Measurements from ENCODE around the gene VPS45.
"Not testable (repeated sequence)": the region's sequence is repeated elsewhere in the genome, so short reads cannot be mapped to it uniquely, and the experiment has no call there.

Gene VPS45

DNA sequence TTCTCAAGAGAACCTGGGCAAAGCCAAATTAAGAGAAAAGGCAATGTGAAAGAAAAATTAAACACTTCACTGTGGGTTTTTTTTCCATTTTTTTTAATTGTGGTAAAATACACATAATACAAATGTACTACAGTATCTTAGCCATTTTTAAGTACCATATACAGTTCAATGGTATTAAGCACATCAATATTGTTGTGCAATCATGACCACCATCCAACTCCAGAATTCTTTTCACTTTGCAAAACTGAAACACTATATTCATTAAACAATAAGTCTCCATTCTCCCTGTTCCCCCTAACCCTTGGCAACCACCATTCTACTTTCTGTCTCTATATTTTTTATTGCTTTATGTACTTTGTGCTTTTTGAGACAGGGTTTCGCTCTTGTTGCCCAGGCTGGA is 39.3 kb upstream of the VPS45 start:
- no peak for DNase-seq (ENCODE audit: low spot score)
- in situ Hi-C loops (cut with MboI; ENCODE audit: low pct_unique_long_range_greater_than_20kb, low sequenced_read_pairs, unreplicated experiment) = no loop called here
- TF ChIP-seq, protein P1, sequence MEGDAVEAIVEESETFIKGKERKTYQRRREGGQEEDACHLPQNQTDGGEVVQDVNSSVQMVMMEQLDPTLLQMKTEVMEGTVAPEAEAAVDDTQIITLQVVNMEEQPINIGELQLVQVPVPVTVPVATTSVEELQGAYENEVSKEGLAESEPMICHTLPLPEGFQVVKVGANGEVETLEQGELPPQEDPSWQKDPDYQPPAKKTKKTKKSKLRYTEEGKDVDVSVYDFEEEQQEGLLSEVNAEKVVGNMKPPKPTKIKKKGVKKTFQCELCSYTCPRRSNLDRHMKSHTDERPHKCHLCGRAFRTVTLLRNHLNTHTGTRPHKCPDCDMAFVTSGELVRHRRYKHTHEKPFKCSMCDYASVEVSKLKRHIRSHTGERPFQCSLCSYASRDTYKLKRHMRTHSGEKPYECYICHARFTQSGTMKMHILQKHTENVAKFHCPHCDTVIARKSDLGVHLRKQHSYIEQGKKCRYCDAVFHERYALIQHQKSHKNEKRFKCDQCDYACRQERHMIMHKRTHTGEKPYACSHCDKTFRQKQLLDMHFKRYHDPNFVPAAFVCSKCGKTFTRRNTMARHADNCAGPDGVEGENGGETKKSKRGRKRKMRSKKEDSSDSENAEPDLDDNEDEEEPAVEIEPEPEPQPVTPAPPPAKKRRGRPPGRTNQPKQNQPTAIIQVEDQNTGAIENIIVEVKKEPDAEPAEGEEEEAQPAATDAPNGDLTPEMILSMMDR (IDR thresholded peaks at IDR 0.05; ENCODE audit: extremely low read depth, insufficient read depth, missing control alignments) = no peak

DNA sequence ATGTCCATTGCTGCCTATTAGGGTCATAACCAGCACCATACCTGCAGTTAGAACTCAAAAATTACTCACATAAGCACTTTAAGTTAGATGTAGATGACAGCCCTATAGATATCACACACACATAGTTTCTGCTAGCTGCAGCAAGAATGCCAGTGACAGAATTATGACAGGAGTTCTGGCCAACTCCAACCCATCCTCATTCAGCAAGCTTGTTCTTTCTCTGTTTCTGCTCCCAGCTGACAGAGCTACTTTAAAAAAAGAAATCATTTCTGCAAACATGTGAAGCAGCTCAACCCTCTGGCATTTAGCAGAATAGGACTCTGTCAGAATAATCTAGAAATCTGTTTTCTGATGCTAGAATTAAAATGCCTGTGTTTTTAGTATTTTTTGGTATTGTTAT is 33.2 kb upstream of the VPS45 start:
- in situ Hi-C loops (cut with MboI; ENCODE audit: low pct_unique_long_range_greater_than_20kb, low sequenced_read_pairs, unreplicated experiment) = no loop called here
- DNase-seq (ENCODE audit: low spot score) = no peak
- TF ChIP-seq, protein P1 (IDR thresholded peaks at IDR 0.05; ENCODE audit: extremely low read depth, insufficient read depth, missing control alignments) = no peak

DNA sequence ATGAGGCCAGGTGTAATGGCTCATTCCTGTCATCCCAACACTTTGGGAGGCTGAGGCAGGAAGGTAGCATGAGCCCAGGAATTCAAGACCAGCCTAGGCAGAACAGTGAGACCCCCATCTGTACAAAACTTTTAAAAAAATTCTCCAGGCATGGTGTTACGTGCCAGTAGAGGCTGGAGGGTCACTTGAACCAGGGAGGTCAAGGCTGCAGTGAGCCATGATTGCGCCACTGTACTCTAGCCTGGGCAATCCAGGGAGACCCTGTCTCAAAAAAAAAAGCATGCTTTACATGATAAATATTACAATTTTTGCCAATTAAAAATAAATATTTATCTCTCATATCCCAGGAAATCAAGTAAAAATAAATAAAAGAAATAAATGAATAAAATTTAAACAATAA is 17.6 kb upstream of the VPS45 start:
- in situ Hi-C loops (cut with MboI; ENCODE audit: low pct_unique_long_range_greater_than_20kb, low sequenced_read_pairs, unreplicated experiment) = loop anchor here (10.0 kb wide), 1 partner anchor 85 kb away; no protein-coding TSS in a partner anchor
- TF ChIP-seq, protein P1 (IDR thresholded peaks at IDR 0.05; ENCODE audit: extremely low read depth, insufficient read depth, missing control alignments) = no peak
- no peak for DNase-seq (ENCODE audit: low spot score)

DNA sequence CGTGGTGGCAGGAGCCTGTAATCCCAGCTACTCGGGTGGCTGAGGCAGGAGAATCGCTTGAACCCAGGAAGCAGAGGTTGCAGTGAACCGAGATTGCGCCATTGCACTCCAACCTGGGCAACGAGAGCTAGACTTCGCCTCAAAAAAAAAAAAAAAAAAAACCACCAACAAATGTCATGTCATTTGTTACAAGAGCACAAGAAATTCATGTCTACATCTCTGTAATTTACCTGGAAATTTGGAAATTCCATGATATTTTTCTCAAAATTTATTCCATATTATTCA is 16.5 kb upstream of the VPS45 start:
- no peak for DNase-seq (ENCODE audit: low spot score)
- TF ChIP-seq, protein P1 (IDR thresholded peaks at IDR 0.05; ENCODE audit: extremely low read depth, insufficient read depth, missing control alignments) = no peak
- in situ Hi-C loops (cut with MboI; ENCODE audit: low pct_unique_long_range_greater_than_20kb, low sequenced_read_pairs, unreplicated experiment) = no loop called here

DNA sequence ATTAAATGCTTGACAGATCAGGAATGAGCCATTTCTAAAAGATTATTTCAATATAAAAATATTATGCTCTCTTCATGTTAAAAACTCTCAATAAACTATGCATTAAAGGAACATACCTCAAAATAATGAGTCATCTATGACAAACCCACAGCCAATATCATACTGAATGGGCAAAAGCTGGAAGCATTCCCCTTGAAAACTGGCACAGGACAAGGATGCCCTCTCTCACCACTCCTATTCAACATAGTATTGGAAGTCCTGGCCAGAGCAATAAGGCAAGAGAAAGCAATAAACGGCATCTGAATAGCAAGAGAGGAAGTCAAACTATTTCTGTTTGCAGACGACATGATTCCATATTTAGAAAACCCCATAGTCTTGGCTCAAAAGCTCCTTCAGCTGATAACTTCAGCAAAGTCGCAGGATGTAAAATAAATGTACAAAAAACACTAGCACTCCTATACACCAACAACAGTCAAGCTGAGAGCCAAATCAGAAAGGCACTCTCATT is 15.6 kb upstream of the VPS45 start:
- DNase-seq (ENCODE audit: low spot score); in situ Hi-C loops (cut with MboI; ENCODE audit: low pct_unique_long_range_greater_than_20kb, low sequenced_read_pairs, unreplicated experiment): not testable (repeated sequence)

DNA sequence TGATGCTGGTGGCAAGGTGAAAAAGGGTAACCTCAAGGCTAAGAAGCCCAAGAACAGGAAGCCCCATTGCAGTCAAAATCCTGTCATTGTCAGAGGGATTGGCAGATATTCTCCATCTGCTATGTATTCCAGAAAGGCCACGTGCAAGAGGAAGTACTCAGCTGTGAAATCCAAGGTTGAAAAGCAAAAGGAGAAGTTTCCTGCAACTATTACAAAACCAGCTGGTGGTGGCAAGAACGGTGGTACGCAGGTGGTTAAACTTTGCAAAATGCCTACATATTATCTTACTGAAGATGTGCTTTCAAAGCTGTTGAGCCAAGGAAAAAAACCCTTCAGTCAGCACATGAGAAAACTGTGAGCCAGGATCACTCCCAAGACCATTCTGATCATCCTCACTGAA is 13.7 kb upstream of the VPS45 start:
- DNase-seq (ENCODE audit: low spot score) = no peak
- in situ Hi-C loops (cut with MboI; ENCODE audit: low pct_unique_long_range_greater_than_20kb, low sequenced_read_pairs, unreplicated experiment) = no loop called here

DNA sequence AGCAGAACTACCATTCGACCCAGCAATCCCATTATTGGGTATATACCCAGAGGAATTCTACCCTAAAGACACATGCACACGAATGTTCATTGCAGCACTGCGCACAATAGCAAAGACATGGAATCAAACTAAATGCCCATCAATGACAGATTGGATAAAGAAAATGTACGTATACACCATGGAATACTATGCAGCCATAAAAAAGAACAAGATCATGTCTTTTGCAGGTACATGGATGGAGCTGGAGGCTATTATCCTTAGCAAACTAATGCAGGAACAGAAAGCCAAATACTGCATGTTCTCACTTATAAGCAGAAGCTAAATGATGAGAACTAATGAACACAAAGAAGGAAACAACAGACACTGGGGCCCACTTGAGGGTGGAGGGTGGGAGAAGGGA is 12.1 kb upstream of the VPS45 start:
- in situ Hi-C loops (cut with MboI; ENCODE audit: low pct_unique_long_range_greater_than_20kb, low sequenced_read_pairs, unreplicated experiment); DNase-seq (ENCODE audit: low spot score): not testable (repeated sequence)

More for the DNA sequence above, 13.7 kb upstream of the VPS45 start:
- TF ChIP-seq, protein P1 (IDR thresholded peaks at IDR 0.05; ENCODE audit: extremely low read depth, insufficient read depth, missing control alignments) = no peak

DNA sequence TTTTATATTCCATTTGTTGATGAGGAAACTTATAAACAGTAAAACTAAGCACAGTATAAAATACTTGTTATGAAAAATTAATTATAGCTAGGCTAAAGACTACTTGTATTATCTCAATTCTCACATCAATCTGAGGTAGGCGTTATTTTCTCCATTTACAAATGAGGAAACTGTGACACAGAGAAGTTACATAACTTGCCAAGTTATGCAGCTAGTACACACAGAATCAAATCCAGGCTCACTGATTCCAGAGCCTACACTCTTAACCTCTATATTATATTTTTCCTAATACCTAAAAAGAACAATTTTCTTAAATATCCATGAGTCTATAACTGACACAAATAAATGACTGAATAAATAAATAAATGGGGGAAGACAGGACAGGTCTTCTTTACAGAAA is 11.2 kb upstream of the VPS45 start:
- in situ Hi-C loops (cut with MboI; ENCODE audit: low pct_unique_long_range_greater_than_20kb, low sequenced_read_pairs, unreplicated experiment) = no loop called here
- TF ChIP-seq, protein P1 (IDR thresholded peaks at IDR 0.05; ENCODE audit: extremely low read depth, insufficient read depth, missing control alignments) = no peak
- no peak for DNase-seq (ENCODE audit: low spot score)
